ENCODE results near the gene FAM162A. TPM values are rescaled to one million over a fixed set of nuclear protein-coding genes. Genes with fewer than 3 reads are reported as not detected.

FAM162A gene
- total and polyA plus RNA-seq, 7 experiments from 2014 or later: 17.6 to 123 (median 37.6) TPM

GRCh38 chr3:122353215-122353614 is 30.8 kb upstream of the FAM162A start:
- H3K4me1 Mint-ChIP-seq: peaks cover 0 to 4% (median 0%) of the 10 kb centered on the region in 7 donors
- Histone ChIP-seq H3K4me3 (ENCODE audit: low read length) (no peak overlapping the region), H3K27me3 (ENCODE audit: control insufficient read depth in 2 of 2, insufficient read depth in 2 of 2, low read length in 2 of 2) (no peaks in the 10 kb centered on the region), H3K36me3 (ENCODE audit: control insufficient read depth in 2 of 3, insufficient read depth in 3 of 3, low read length in 3 of 3) (peaks cover 0 to under 1% (median 0%) of the 10 kb centered on the region in 3 experiments), H3K27ac (ENCODE audit: low read depth, low read length) (no peak overlapping the region), H3K9me3 (ENCODE audit: control insufficient read depth in 2 of 3, low read length in 3 of 3) (no peaks in the 10 kb centered on the region), H3K4me1 (ENCODE audit: control insufficient read depth in 2 of 2, insufficient read depth in 2 of 2, low read length in 2 of 2) (no peaks in the 10 kb centered on the region)
- DNase-seq (no peak), ATAC-seq (no peak)
- intact Hi-C loops (cut with micrococcal nuclease): loop anchor here in 1 of 2 donors (10.0 kb wide), 1 partner anchor 518 kb away; the partner anchor contains the start of genes EAF2 and IQCB1
- H3K27me3 Mint-ChIP-seq: peaks cover 0 to 1% (median 0%) of the 10 kb centered on the region in 5 donors
- no peaks in the 10 kb centered on the region for H3K9me3 Mint-ChIP-seq
- H3K4me3 Mint-ChIP-seq: no peak overlapping the region
- H3K27ac Mint-ChIP-seq: peak overlapping the region in 1 of 9 donors; percentile 31
- POLR2A ChIA-PET: no interaction called here
- H3K36me3 Mint-ChIP-seq: no peaks in the 10 kb centered on the region
- CTCF ChIA-PET: interaction anchor here (1.3 kb wide), 1 partner anchor 252 kb away, joined by 5 read pairs; no protein-coding TSS in a partner anchor

GRCh38 chr3:122353893-122354401 is 30.0 kb upstream of the FAM162A start:
- Histone ChIP-seq H3K27me3 (ENCODE audit: control insufficient read depth in 2 of 2, insufficient read depth in 2 of 2, low read length in 2 of 2) (no peaks in the 10 kb centered on the region), H3K4me1 (ENCODE audit: control insufficient read depth in 2 of 2, insufficient read depth in 2 of 2, low read length in 2 of 2) (no peaks in the 10 kb centered on the region), H3K36me3 (ENCODE audit: control insufficient read depth in 2 of 3, insufficient read depth in 3 of 3, low read length in 3 of 3) (peaks cover 0 to 5% (median 0%) of the 10 kb centered on the region in 3 experiments), H3K4me3 (ENCODE audit: low read length) (no peak overlapping the region), H3K27ac (ENCODE audit: low read depth, low read length) (no peak overlapping the region), H3K9me3 (ENCODE audit: control insufficient read depth in 2 of 3, low read length in 3 of 3) (no peaks in the 10 kb centered on the region)
- ChIA-PET CTCF (interaction anchor here (1.3 kb wide), 1 partner anchor 253 kb away, joined by 5 read pairs; no protein-coding TSS in a partner anchor), POLR2A (no interaction called here)
- Mint-ChIP-seq H3K4me1 (peaks cover 0 to 11% (median 0%) of the 10 kb centered on the region in 7 donors), H3K9me3 (no peaks in the 10 kb centered on the region), H3K27ac (peak overlapping the region in 1 of 9 donors; percentile 58), H3K4me3 (no peak overlapping the region), H3K27me3 (peaks cover 0 to 1% (median 0%) of the 10 kb centered on the region in 5 donors), H3K36me3 (peaks cover 0 to 4% (median 0%) of the 10 kb centered on the region in 5 donors)
- intact Hi-C loops (cut with micrococcal nuclease): loop anchor here in 1 of 2 donors (10.0 kb wide), 1 partner anchor 519 kb away; the partner anchor contains the start of genes EAF2 and IQCB1
- no peak for ATAC-seq
- DNase-seq: no peak

- H3K4me1 ChIP-seq (ENCODE audit: control insufficient read depth in 2 of 2, insufficient read depth in 2 of 2, low read length in 2 of 2): no peaks in the 10 kb centered on the region
- peaks cover 0 to 5% (median 0%) of the 10 kb centered on the region in 3 experiments for H3K36me3 ChIP-seq (ENCODE audit: control insufficient read depth in 2 of 3, insufficient read depth in 3 of 3, low read length in 3 of 3)
- intact Hi-C loops (cut with micrococcal nuclease): loop anchor here (1.0 to 10.0 kb wide), 5 partner anchors 49 to 521 kb away; partner anchors contain the start of genes EAF2 (in 1 of the 2) and IQCB1 (in 1 of the 2)
- Mint-ChIP-seq H3K9me3 (no peaks in the 10 kb centered on the region), H3K4me1 (peaks cover 0 to 13% (median 0%) of the 10 kb centered on the region in 7 donors), H3K27me3 (peaks cover 0 to 1% (median 0%) of the 10 kb centered on the region in 5 donors), H3K27ac (peak overlapping the region in 2 of 9 donors; percentile 13 to 38), H3K4me3 (no peak overlapping the region), H3K36me3 (peaks cover 0 to 7% (median 0%) of the 10 kb centered on the region in 5 donors)
- DNase-seq (no peak), ATAC-seq (no peak)
- no peak overlapping the region for H3K4me3 ChIP-seq (ENCODE audit: low read length)
- ChIA-PET CTCF (interaction anchor here (1.9 to 2.8 kb wide), 2 partner anchors 49 to 254 kb away, joined by 5 to 9 read pairs; no protein-coding TSS in a partner anchor), POLR2A (no interaction called here)
- no peaks in the 10 kb centered on the region for H3K9me3 ChIP-seq (ENCODE audit: control insufficient read depth in 2 of 3, low read length in 3 of 3)
- H3K27me3 ChIP-seq (ENCODE audit: control insufficient read depth in 2 of 2, insufficient read depth in 2 of 2, low read length in 2 of 2): no peaks in the 10 kb centered on the region
- H3K27ac ChIP-seq (ENCODE audit: low read depth, low read length): no peak overlapping the region
Measured at GRCh38 chr3:122355612-122356011, 28.4 kb upstream of the FAM162A start.

GRCh38 chr3:122356402-122356801 is 27.6 kb upstream of the FAM162A start:
- Mint-ChIP-seq H3K4me3 (no peak overlapping the region), H3K27me3 (peaks cover 0 to 1% (median 0%) of the 10 kb centered on the region in 5 donors), H3K36me3 (peaks cover 0 to 7% (median 0%) of the 10 kb centered on the region in 5 donors), H3K27ac (no peak overlapping the region), H3K4me1 (peaks cover 0 to 13% (median 0%) of the 10 kb centered on the region in 7 donors), H3K9me3 (no peaks in the 10 kb centered on the region)
- Histone ChIP-seq H3K27ac (ENCODE audit: low read depth, low read length) (no peak overlapping the region), H3K4me1 (ENCODE audit: control insufficient read depth in 2 of 2, insufficient read depth in 2 of 2, low read length in 2 of 2) (no peaks in the 10 kb centered on the region), H3K36me3 (ENCODE audit: control insufficient read depth in 2 of 3, insufficient read depth in 3 of 3, low read length in 3 of 3) (peaks cover 0 to 5% (median 0%) of the 10 kb centered on the region in 3 experiments), H3K9me3 (ENCODE audit: control insufficient read depth in 2 of 3, low read length in 3 of 3) (no peaks in the 10 kb centered on the region), H3K27me3 (ENCODE audit: control insufficient read depth in 2 of 2, insufficient read depth in 2 of 2, low read length in 2 of 2) (no peaks in the 10 kb centered on the region), H3K4me3 (ENCODE audit: low read length) (no peak overlapping the region)
- intact Hi-C loops (cut with micrococcal nuclease): loop anchor here (1.0 to 10.0 kb wide), 5 partner anchors 50 to 522 kb away; partner anchors contain the start of genes EAF2 (in 1 of the 2) and IQCB1 (in 1 of the 2)
- ChIA-PET POLR2A (no interaction called here), CTCF (interaction anchor here (0.6 to 2.8 kb wide), 5 partner anchors 50 to 810 kb away, joined by 3 to 9 read pairs (median 4); no protein-coding TSS in a partner anchor)
- ATAC-seq (peak; percentile 36), DNase-seq (peak in 6 of 9 donors; percentile 6 to 32 (median 21))

GRCh38 chr3:122357828-122358702 is 25.9 kb upstream of the FAM162A start:
- H3K4me1 ChIP-seq (ENCODE audit: control insufficient read depth in 2 of 2, insufficient read depth in 2 of 2, low read length in 2 of 2): no peaks in the 10 kb centered on the region
- ATAC-seq (no peak), DNase-seq (no peak)
- ChIA-PET CTCF (interaction anchor here (0.6 to 2.8 kb wide), 4 partner anchors 9 to 812 kb away, joined by 3 to 9 read pairs (median 4); partner anchors contain the start of gene POLQ), POLR2A (interaction anchor here (0.7 kb wide), 2 partner anchors 197 to 260 kb away, joined by 3 read pairs; no protein-coding TSS in a partner anchor)
- H3K27ac Mint-ChIP-seq: peak overlapping the region in 4 of 9 donors; percentile 12 to 67 (median 22)
- intact Hi-C loops (cut with micrococcal nuclease): loop anchor here (2.0 to 10.0 kb wide), 3 partner anchors 51 to 523 kb away; partner anchors contain the start of genes EAF2 (in 1 of the 2) and IQCB1 (in 1 of the 2)
- no peaks in the 10 kb centered on the region for H3K9me3 ChIP-seq (ENCODE audit: control insufficient read depth in 2 of 3, low read length in 3 of 3)
- H3K4me1 Mint-ChIP-seq: peaks cover 0 to 14% (median 0%) of the 10 kb centered on the region in 7 donors
- H3K27me3 Mint-ChIP-seq: peaks cover 0 to 1% (median 0%) of the 10 kb centered on the region in 5 donors
- H3K9me3 Mint-ChIP-seq: no peaks in the 10 kb centered on the region
- H3K27ac ChIP-seq (ENCODE audit: low read depth, low read length): no peak overlapping the region
- peaks cover 0 to 10% (median 0%) of the 10 kb centered on the region in 3 experiments for H3K36me3 ChIP-seq (ENCODE audit: control insufficient read depth in 2 of 3, insufficient read depth in 3 of 3, low read length in 3 of 3)
- H3K4me3 Mint-ChIP-seq: no peak overlapping the region
- H3K27me3 ChIP-seq (ENCODE audit: control insufficient read depth in 2 of 2, insufficient read depth in 2 of 2, low read length in 2 of 2): no peaks in the 10 kb centered on the region
- no peak overlapping the region for H3K4me3 ChIP-seq (ENCODE audit: low read length)
- H3K36me3 Mint-ChIP-seq: peaks cover 0 to 11% (median 0%) of the 10 kb centered on the region in 5 donors

- Mint-ChIP-seq H3K9me3 (no peaks in the 10 kb centered on the region), H3K4me1 (peaks cover 0 to 18% (median 0%) of the 10 kb centered on the region in 7 donors), H3K4me3 (no peak overlapping the region), H3K36me3 (peaks cover 0 to 15% (median 0%) of the 10 kb centered on the region in 5 donors), H3K27ac (peak overlapping the region in 2 of 9 donors; percentile 15 to 24), H3K27me3 (peaks cover 0 to 1% (median 0%) of the 10 kb centered on the region in 5 donors)
- H3K9me3 ChIP-seq (ENCODE audit: control insufficient read depth in 2 of 3, low read length in 3 of 3): no peaks in the 10 kb centered on the region
- intact Hi-C loops (cut with micrococcal nuclease): loop anchor here in 1 of 2 donors (10.0 kb wide), 1 partner anchor 524 kb away; the partner anchor contains the start of genes EAF2 and IQCB1
- H3K27me3 ChIP-seq (ENCODE audit: control insufficient read depth in 2 of 2, insufficient read depth in 2 of 2, low read length in 2 of 2): no peaks in the 10 kb centered on the region
- ATAC-seq (no peak), DNase-seq (no peak)
- no peaks in the 10 kb centered on the region for H3K4me1 ChIP-seq (ENCODE audit: control insufficient read depth in 2 of 2, insufficient read depth in 2 of 2, low read length in 2 of 2)
- POLR2A ChIA-PET: interaction anchor here (0.7 kb wide), 2 partner anchors 9 to 196 kb away, joined by 3 to 4 read pairs; no protein-coding TSS in a partner anchor
- no peak overlapping the region for H3K27ac ChIP-seq (ENCODE audit: low read depth, low read length)
- peaks cover 0 to 16% (median 0%) of the 10 kb centered on the region in 3 experiments for H3K36me3 ChIP-seq (ENCODE audit: control insufficient read depth in 2 of 3, insufficient read depth in 3 of 3, low read length in 3 of 3)
- H3K4me3 ChIP-seq (ENCODE audit: low read length): no peak overlapping the region
- CTCF ChIA-PET: interaction anchor here (0.7 kb wide), 1 partner anchor 813 kb away, joined by 3 read pairs; the partner anchor contains the start of gene POLQ
Measured at GRCh38 chr3:122358703-122359032, 25.3 kb upstream of the FAM162A start.

All from naive thymus-derived CD4-positive, alpha-beta T cell (primary cell).